Spleen (tissue), 11 donors: ENCODE results near the gene BANF2. TPM values are rescaled to one million over a fixed set of nuclear protein-coding genes. Genes with fewer than 3 reads are reported as not detected.

Source experiments
- DNase-seq: peaks from one replicate; pipeline ENCODE4 v3.0.0-alpha.2; 2020
- H3K27ac ChIP-seq, 8 donors: fragments of 200-600 bp; sonication (generic) in 7 of 8; 1 replicate in 4 of 8; 2 replicates in 4 of 8; pipeline versions ENCODE4 v1.5.0 to v1.8.0; 2016 to 2021; ENCODE audit warnings: inconsistent platforms in 4 of 8, mild to moderate bottlenecking in 4 of 8, moderate library complexity in 1 of 8
- H3K27me3 ChIP-seq, 7 donors: fragments of 200-600 bp; sonication (generic) in 6 of 7; replicated peaks in 1 of 7; 1 replicate in 4 of 7; 2 replicates in 3 of 7; pipeline versions ENCODE4 v1.5.0 to v1.8.0; 2016 to 2021; ENCODE audit warnings: inconsistent platforms in 3 of 7, mild to moderate bottlenecking in 1 of 7
- H3K36me3 ChIP-seq, 6 donors: fragments of 200-600 bp; sonication (generic) in 5 of 6; 1 replicate in 4 of 6; 2 replicates in 2 of 6; pipeline versions ENCODE4 v1.5.0 to v1.8.0; 2016 to 2021; ENCODE audit warnings: inconsistent platforms in 2 of 6
- H3K4me1 ChIP-seq, 6 donors: fragments of 200-600 bp; sonication (generic) in 5 of 6; 1 replicate in 3 of 6; 2 replicates in 3 of 6; pipeline versions ENCODE4 v1.5.0 to v1.8.0; 2016 to 2021; ENCODE audit warnings: inconsistent platforms in 3 of 6
- H3K4me3 ChIP-seq, 8 donors: fragments of 200-600 bp; sonication (generic) in 7 of 8; 1 replicate in 4 of 8; 2 replicates in 4 of 8; pipeline versions ENCODE4 v1.5.0 to v1.8.0; 2016 to 2021; ENCODE audit warnings: inconsistent platforms in 4 of 8, mild to moderate bottlenecking in 4 of 8, moderate library complexity in 2 of 8
- H3K9me3 ChIP-seq, 8 donors: fragments of 200-600 bp; sonication (generic) in 7 of 8; 1 replicate in 4 of 8; 2 replicates in 4 of 8; pipeline versions ENCODE4 v1.5.0 to v1.8.0; 2016 to 2021; ENCODE audit warnings: inconsistent platforms in 4 of 8
- POLR2A ChIP-seq, 3 donors: fragments of 450-650 bp; IDR thresholded peaks; one replicate each; pipeline ENCODE4 v1.5.1; 2017; ENCODE audit warnings: antibody characterized with exemption in 3 of 3, mild to moderate bottlenecking in 1 of 3
- POLR2AphosphoS5 ChIP-seq, 3 donors: sonication (generic); formaldehyde crosslinking; IDR thresholded peaks; one replicate each; pipeline ENCODE4 v1.5.1; 2017; ENCODE audit warnings: antibody characterized with exemption in 3 of 3
- WGBS, 5 donors: extraction: QIAGEN DNeasy Blood & Tissue Kit in 3 of 5; methylation state at CpG; one replicate each; pipeline versions ENCODE4 v1.1.5 to v1.1.7; 2013 to 2018; 5-methylcytosine and 5-hydroxymethylcytosine counted together
- intact Hi-C: fragments of 100-400 bp; cut with DNase I; formaldehyde crosslinking; loops from one replicate; pipeline ENCODE4 v1.15.0; 2023; ENCODE audit warnings: low total_unique reads
- polyA plus RNA-seq, 3 donors: library from polyadenylated mRNA; stranded (reverse); fragments of 200-250 nt; gene quantifications; one replicate each; pipeline ENCODE4 v1.2.1, GENCODE V29; 2013
- total RNA-seq, 7 donors: library from RNA; depleted of rRNA in 3 of 7; stranded (reverse); fragments of >200 nt in 3 of 7; fragmentation: NEBNext Ultra II Directional in 4 of 7; extraction: Animal tissue kit (Norgen Biotek cat#: 25700) in 4 of 7; gene quantifications; one replicate each; pipeline versions ENCODE4 v1.1.0 to v1.2.1, GENCODE V29; 2016 to 2021
- TF ChIP-seq, protein P1 (sequence below), 11 experiments: fragments of 200-600 bp in 7 of 11; fragments of 450-650 bp in 4 of 11; sonication (generic) in 4 of 11; IDR thresholded peaks in 8 of 11; conservative IDR thresholded peaks in 3 of 11; 1 replicate in 7 of 11; 2 replicates in 4 of 11; pipeline versions ENCODE4 v1.4.0 to v1.8.0; 2016 to 2021; ENCODE audit warnings: antibody characterized with exemption in 11 of 11, inconsistent platforms in 4 of 11, mild to moderate bottlenecking in 1 of 11
- donor health status: healthy with polysubstance abuse.
- donor health status: DM: no; HTN: no; CAD: no; lungs with moderate emphysema.
- donor health status: DM: no; HTN: no; CAD: no.
- donor health status: Bipolar disorder and iron deficiency.
- donor health status: healthy.
- donor health status: DM: no; HTN: no; CAD: no.
- donor health status: DM: yes; HTN: yes; CAD: no.

BANF2 gene
- total and polyA plus RNA-seq, 10 donors, result not detected

DNA sequence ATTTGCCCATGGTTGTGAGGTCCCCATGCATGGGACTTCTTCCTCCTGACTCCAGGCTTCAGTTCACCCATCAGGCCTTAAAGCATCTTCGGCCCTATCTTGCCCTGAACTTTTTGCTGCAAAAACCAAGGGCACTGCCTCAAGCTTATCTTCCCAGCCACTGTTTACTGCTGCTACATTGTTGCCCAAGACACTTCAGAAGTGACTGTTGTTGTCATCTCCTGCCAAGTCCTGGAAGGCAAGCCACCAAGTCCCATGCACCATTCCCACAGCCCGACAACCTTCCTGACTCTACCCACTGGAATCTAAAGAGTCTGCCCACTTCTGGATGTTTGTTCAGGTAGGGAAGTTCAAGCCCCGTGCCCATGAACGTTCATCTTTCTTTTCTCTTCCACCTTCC, 12.4 kb downstream of the BANF2 start:
- Histone ChIP-seq H3K36me3 (no peaks in the 10 kb centered on the region), H3K27me3 (no peaks in the 10 kb centered on the region), H3K9me3 (no peaks in the 10 kb centered on the region), H3K4me3 (no peak overlapping the region), H3K27ac (no peak overlapping the region), H3K4me1 (peaks cover 0 to 12% (median 5%) of the 10 kb centered on the region in 6 donors)
- no peak for DNase-seq
- TF ChIP-seq POLR2A (IDR thresholded peaks at IDR 0.05) (no peak), POLR2AphosphoS5 (IDR thresholded peaks at IDR 0.05) (no peak)
- TF ChIP-seq, protein P1, sequence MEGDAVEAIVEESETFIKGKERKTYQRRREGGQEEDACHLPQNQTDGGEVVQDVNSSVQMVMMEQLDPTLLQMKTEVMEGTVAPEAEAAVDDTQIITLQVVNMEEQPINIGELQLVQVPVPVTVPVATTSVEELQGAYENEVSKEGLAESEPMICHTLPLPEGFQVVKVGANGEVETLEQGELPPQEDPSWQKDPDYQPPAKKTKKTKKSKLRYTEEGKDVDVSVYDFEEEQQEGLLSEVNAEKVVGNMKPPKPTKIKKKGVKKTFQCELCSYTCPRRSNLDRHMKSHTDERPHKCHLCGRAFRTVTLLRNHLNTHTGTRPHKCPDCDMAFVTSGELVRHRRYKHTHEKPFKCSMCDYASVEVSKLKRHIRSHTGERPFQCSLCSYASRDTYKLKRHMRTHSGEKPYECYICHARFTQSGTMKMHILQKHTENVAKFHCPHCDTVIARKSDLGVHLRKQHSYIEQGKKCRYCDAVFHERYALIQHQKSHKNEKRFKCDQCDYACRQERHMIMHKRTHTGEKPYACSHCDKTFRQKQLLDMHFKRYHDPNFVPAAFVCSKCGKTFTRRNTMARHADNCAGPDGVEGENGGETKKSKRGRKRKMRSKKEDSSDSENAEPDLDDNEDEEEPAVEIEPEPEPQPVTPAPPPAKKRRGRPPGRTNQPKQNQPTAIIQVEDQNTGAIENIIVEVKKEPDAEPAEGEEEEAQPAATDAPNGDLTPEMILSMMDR (IDR thresholded peaks at IDR 0.05 in 8 of 11, conservative IDR thresholded peaks at IDR 0.05 in 3 of 11), result no peak
- 86 to 95% (median 89%) methylated on average over 4 of the region's 4 CpGs for WGBS, 5 donors
- intact Hi-C loops, result no loop called here

DNA sequence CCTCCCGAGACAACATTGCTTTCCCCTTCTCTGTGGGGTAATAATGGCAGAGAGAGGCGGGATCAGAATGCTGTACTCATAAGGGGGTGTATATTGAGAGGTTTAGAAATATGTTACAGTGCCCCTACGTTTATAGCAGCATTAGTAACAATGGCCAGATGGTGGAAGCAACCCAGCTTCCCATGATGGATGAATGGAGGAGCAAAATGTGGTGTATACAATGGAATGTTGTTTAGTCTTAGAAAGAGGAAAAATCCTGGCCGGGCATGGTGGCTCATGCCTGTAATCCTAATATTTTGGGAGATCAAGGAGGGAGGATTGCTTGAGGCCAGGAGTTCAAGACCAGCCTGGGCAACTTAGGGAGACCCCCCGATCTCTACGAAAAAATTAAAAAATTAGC, 12.9 kb downstream of the BANF2 start:
- H3K27me3 ChIP-seq, result no peaks in the 10 kb centered on the region
- H3K27ac ChIP-seq, result no peak overlapping the region
- no peak overlapping the region for H3K4me3 ChIP-seq
- TF ChIP-seq POLR2A (IDR thresholded peaks at IDR 0.05) (no peak), POLR2AphosphoS5 (IDR thresholded peaks at IDR 0.05) (no peak)
- TF ChIP-seq, protein P1 (IDR thresholded peaks at IDR 0.05 in 8 of 11, conservative IDR thresholded peaks at IDR 0.05 in 3 of 11), result no peak
- no peaks in the 10 kb centered on the region for H3K36me3 ChIP-seq
- peaks cover 0 to 12% (median 5%) of the 10 kb centered on the region in 6 donors for H3K4me1 ChIP-seq
- no peaks in the 10 kb centered on the region for H3K9me3 ChIP-seq
- 75 to 92% (median 89%) methylated on average over 6 of the region's 6 CpGs for WGBS, 5 donors
- intact Hi-C loops, result no loop called here
- DNase-seq, result no peak

DNA sequence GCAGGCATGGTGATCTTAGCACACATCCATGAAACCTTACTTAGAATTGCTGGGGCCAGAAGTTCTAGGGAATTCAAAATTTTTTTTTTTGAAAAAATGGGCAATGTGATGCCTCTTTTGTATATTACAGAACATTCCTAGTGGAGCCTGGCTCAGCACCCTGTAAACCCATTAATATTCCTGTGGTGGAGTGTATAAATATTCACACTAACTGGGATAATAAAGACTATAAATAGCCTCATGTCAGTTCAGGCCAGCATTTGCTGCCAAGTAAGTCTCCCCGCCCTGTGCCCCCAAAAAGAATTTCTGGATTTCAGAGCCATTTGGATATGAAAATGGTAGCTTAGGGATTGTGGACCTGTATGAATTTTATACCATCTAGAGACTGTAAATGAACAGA, 14.8 kb downstream of the BANF2 start:
- TF ChIP-seq POLR2AphosphoS5 (IDR thresholded peaks at IDR 0.05) (no peak), POLR2A (IDR thresholded peaks at IDR 0.05) (no peak)
- TF ChIP-seq, protein P1 (IDR thresholded peaks at IDR 0.05 in 8 of 11, conservative IDR thresholded peaks at IDR 0.05 in 3 of 11), result no peak

DNA sequence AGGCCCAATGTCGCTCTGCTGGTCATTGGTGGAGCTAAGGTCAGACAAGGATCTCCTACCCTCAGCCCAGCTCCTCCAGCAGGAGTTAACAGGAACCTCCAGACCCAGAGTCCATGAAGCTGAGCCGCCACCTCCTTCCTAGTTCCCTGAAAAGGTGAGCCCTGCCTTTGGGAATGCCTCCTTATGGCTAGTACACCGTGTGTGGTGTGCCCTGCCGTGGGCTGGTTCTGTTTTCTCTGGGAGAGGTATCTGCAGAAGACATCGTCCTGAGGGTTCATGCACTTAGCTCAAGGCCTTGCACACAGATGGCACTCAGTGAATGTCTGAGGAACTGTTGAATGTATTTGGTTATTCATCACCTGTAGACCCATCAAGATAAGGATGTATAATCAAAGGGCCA, 15.3 kb downstream of the BANF2 start:
- TF ChIP-seq POLR2AphosphoS5 (IDR thresholded peaks at IDR 0.05) (no peak), POLR2A (IDR thresholded peaks at IDR 0.05) (no peak)
- DNase-seq, result no peak
- no peaks in the 10 kb centered on the region for H3K27me3 ChIP-seq
- no peak overlapping the region for H3K27ac ChIP-seq
- no peaks in the 10 kb centered on the region for H3K9me3 ChIP-seq
- H3K4me1 ChIP-seq, result peaks cover 0 to 12% (median 5%) of the 10 kb centered on the region in 6 donors
- WGBS, 5 donors, result 82 to 91% (median 85%) methylated on average over 5 of the region's 5 CpGs
- H3K4me3 ChIP-seq, result no peak overlapping the region
- intact Hi-C loops, result no loop called here
- H3K36me3 ChIP-seq, result no peaks in the 10 kb centered on the region

More for the DNA sequence above, 14.8 kb downstream of the BANF2 start:
- Histone ChIP-seq H3K36me3 (no peaks in the 10 kb centered on the region), H3K4me3 (no peak overlapping the region), H3K27ac (no peak overlapping the region), H3K27me3 (no peaks in the 10 kb centered on the region), H3K9me3 (no peaks in the 10 kb centered on the region), H3K4me1 (peaks cover 0 to 12% (median 5%) of the 10 kb centered on the region in 6 donors)
- intact Hi-C loops, result no loop called here
- 67 to 94% (median 89%) methylated on average over 1 of the region's 1 CpG for WGBS, 5 donors
- no peak for DNase-seq

DNA sequence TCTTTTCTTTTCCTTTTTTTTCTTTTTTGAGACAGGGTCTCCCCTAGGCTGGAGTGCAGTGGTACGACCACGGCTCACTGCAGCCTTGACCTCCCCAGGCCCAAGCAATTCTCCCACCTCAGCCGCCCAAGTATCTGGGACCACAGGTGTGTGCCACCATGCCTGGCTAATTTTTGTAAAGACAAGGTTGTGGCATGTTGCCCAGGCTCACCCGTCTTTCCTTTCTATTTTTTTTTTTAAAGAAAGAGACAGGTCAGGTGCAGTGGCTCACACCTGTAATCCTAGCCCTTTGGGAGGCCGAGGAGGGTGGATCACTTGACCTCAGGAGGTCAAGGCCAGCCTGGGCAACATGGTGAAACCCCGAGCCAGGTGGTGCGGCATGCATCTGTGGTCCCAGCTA, 16.6 kb downstream of the BANF2 start:
- H3K9me3 ChIP-seq, result no peaks in the 10 kb centered on the region
- DNase-seq, result no peak
- H3K4me1 ChIP-seq, result peaks cover 0 to 3% (median under 1%) of the 10 kb centered on the region in 6 donors
- no peaks in the 10 kb centered on the region for H3K36me3 ChIP-seq
- H3K27me3 ChIP-seq, result no peaks in the 10 kb centered on the region
- 71 to 90% (median 89%) methylated on average over 7 of the region's 7 CpGs for WGBS, 5 donors
- intact Hi-C loops, result no loop called here
- no peak overlapping the region for H3K4me3 ChIP-seq
- no peak overlapping the region for H3K27ac ChIP-seq
- TF ChIP-seq, protein P1 (IDR thresholded peaks at IDR 0.05 in 8 of 11, conservative IDR thresholded peaks at IDR 0.05 in 3 of 11), result no peak
- TF ChIP-seq POLR2AphosphoS5 (IDR thresholded peaks at IDR 0.05) (no peak), POLR2A (IDR thresholded peaks at IDR 0.05) (no peak)
